ENCODE data around the gene TFPT. TPM values are rescaled to one million over a fixed set of nuclear protein-coding genes. Genes with fewer than 3 reads are reported as not detected.

Gene TFPT
- total RNA-seq, 2 experiments from 2014 or later: 27.1 to 31.6 TPM

GRCh38 chr19:54145541-54146158, 30.2 kb upstream of the TFPT start:
- intact Hi-C loops (cut with micrococcal nuclease): no loop called here
- DNase-seq: no peak
- H3K36me3 Mint-ChIP-seq: peaks cover 40% of the 10 kb centered on the region
- no peaks in the 10 kb centered on the region for H3K27me3 Mint-ChIP-seq
- no peak overlapping the region for H3K27ac Mint-ChIP-seq
- CTCF ChIA-PET: no interaction called here
- POLR2A ChIA-PET: no interaction called here
- peaks cover 15% of the 10 kb centered on the region for H3K4me1 Mint-ChIP-seq (ENCODE audit: low read depth)
- H3K4me3 Mint-ChIP-seq: no peak overlapping the region
- H3K9me3 Mint-ChIP-seq: no peaks in the 10 kb centered on the region

DNA sequence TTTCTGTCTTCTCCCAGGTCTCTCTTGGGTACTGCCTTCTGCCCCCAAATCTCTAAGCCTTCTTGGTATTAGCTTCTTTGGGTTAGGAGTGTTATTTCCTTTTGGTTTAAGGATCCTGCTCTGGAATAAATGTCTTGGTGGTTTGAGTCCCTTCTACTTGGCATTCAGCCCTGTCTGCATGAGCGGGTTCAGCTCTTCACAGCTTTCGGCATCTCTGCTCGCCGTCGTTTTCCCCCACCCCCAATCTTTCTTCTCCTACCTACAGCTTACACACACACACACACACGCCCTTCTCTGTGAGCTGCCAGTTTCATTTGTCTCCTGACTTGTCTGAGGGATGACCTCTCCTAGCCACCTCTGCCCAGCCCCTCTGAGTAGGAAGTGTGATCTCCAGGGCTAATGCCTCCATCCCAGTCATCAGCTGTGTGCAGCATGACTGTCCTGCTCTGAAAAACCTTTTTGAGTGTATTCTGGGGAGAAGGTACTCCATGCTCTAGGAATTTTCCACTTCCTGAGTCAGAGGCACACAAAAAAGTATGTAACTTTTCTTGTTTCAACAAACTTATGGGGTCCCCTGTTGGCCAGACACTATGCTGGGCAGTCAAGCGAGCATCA, 26.8 kb upstream of the TFPT start:
- no peak for DNase-seq
- H3K4me1 Mint-ChIP-seq (ENCODE audit: low read depth): peaks cover 37% of the 10 kb centered on the region
- intact Hi-C loops (cut with micrococcal nuclease): no loop called here
- no peaks in the 10 kb centered on the region for H3K9me3 Mint-ChIP-seq
- no peak overlapping the region for H3K4me3 Mint-ChIP-seq
- peaks cover 29% of the 10 kb centered on the region for H3K36me3 Mint-ChIP-seq
- ChIA-PET CTCF (interaction anchor here (1.0 kb wide), 1 partner anchor 17 kb away, joined by 3 read pairs; the partner anchor contains the start of gene LENG1), POLR2A (interaction anchor here (0.7 kb wide), 1 partner anchor 296 kb away, joined by 3 read pairs; no protein-coding TSS in a partner anchor)
- H3K27me3 Mint-ChIP-seq: no peaks in the 10 kb centered on the region
- H3K27ac Mint-ChIP-seq: peak overlapping the region; percentile 31

DNA sequence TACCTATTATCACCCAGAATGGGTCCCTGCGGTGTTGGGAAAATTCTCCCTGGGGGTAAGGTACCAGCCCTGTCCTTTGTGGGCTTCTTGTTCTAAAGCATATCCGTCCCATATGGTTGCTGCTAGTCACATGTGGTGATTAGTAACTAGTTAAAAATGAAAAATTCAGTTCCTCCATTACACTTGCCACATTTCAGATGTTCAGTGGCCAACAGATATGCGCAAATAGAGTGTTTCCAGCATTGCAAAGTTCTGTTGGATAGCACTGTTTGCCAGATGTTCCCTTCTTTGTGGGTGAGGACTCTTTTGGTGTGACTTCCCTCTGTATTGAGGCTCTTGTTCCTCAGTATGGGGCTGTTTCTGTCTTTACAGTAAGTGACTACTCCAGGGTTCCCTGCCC, 25.9 kb upstream of the TFPT start:
- H3K4me3 Mint-ChIP-seq: no peak overlapping the region
- CTCF ChIA-PET: interaction anchor here (1.0 kb wide), 1 partner anchor 18 kb away, joined by 3 read pairs; the partner anchor contains the start of gene LENG1
- H3K27me3 Mint-ChIP-seq: no peaks in the 10 kb centered on the region
- H3K9me3 Mint-ChIP-seq: no peaks in the 10 kb centered on the region
- H3K27ac Mint-ChIP-seq: no peak overlapping the region
- peaks cover 42% of the 10 kb centered on the region for H3K4me1 Mint-ChIP-seq (ENCODE audit: low read depth)
- no peak for DNase-seq
- POLR2A ChIA-PET: no interaction called here
- intact Hi-C loops (cut with micrococcal nuclease): no loop called here
- peaks cover 24% of the 10 kb centered on the region for H3K36me3 Mint-ChIP-seq

DNA sequence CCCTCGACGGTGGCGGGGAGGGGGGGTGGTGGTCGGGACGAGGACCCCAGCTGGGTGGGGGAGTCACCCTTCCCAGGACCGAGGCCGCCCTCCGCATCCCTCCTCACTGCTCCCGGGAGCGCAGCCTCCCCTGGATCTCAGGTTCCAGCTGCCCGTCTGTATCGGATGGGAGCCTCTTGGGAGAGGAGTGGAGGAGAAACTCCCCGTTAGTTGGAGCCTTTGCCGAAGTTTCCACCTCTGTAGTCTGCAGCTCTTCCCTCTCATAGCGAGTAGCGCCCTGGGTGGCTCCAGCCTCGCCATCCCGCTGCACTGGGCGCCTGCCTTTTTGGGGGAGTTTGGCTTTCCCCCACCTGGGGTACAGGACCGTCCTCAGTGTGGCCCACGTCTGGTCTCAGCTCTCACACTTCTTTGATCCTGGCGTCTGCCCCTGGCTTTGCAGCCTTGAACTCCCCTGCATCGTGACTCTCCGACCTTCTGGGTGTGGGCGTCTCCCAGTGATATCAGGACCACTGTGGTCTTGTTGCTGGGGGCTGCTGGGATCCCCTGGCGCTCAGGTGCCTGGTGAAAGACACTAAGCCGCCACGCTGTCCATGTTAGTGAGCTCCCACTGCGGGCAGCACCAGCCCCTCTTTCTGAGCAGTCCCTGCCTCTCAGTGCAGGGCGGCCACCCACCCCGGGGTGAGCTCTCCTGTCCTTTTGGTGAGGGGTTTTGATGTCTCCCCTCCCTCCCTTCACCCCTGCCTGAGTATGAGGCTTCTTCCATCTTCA, 23.2 kb upstream of the TFPT start:
- Mint-ChIP-seq H3K27me3 (no peaks in the 10 kb centered on the region), H3K9me3 (no peaks in the 10 kb centered on the region)
- intact Hi-C loops (cut with micrococcal nuclease): no loop called here

DNA sequence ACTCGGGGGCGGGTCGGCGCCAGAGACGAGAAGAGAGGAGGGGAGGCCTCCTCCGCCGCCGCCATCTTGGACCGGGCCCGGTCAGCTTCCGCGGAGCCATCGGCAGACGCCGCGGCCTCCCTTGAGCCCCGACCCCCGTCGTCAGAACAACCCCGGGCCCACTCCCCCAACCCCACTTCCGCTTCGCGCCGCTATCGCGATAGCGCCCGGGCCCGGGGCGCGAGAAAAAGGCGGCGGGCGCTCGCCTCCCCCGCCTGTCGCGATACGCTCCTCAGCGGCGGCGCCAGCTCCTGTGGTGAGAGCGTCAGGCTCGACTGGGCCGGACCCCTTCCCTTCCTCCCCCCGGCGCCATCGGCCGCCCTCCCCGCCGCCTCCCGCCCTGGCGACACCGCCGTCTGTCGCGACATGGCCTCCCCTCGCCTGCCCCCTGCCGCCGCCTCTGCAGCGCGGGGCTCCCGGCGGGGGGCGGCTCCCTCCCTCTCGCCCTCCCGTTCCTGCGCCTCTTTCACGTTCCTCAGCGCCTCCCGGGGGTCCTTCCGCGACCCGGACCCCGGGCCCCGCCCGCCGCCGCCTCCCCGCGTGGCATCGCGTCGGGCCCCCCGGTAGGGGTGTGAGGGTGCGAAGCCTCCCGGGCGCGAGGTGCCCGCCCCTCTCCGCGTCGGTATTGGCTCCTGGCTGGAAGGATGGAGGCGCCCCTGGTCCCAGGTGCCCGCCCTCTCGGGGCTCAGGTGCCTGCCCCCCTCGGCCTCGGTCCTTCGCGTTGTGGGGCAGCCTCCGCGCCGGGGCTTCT, 22.4 kb upstream of the TFPT start, which contains the start of gene CNOT3:
Gene CNOT3 (plus strand): TSS at position 64 of the 790 bp plus-strand sequence. CDS start 5,217 bp downstream, outside the sequence.
- ChIA-PET CTCF (interaction anchor here (0.6 to 1.6 kb wide), 6 partner anchors 20 to 128 kb away, joined by 3 to 9 read pairs (median 3); partner anchors contain the start of genes MBOAT7, PRPF31 and TFPT), POLR2A (interaction anchor here (0.9 to 3.0 kb wide), 9 partner anchors 17 to 271 kb away, joined by 3 to 17 read pairs (median 7); partner anchors contain the start of genes LENG1, MBOAT7, MYADM and PRPF31)
- H3K36me3 Mint-ChIP-seq: peaks cover 3% of the 10 kb centered on the region
- no peaks in the 10 kb centered on the region for H3K9me3 Mint-ChIP-seq
- peak; percentile 48 for DNase-seq
- H3K4me3 Mint-ChIP-seq: peak within 1 kb of the TSS; percentile 86
- intact Hi-C loops (cut with micrococcal nuclease): loop anchor here (1.0 kb wide), 6 partner anchors 21 to 269 kb away; partner anchors contain the start of genes LENG1, NDUFA3, PRPF31 and TFPT
- H3K27me3 Mint-ChIP-seq: no peaks in the 10 kb centered on the region
- peak within 1 kb of the TSS; percentile 87 for H3K27ac Mint-ChIP-seq
- peaks cover 52% of the 10 kb centered on the region for H3K4me1 Mint-ChIP-seq (ENCODE audit: low read depth)

More for the DNA sequence above, 23.2 kb upstream of the TFPT start:
- Mint-ChIP-seq H3K4me3 (peak overlapping the region; percentile 86), H3K27ac (peak overlapping the region; percentile 87), H3K4me1 (ENCODE audit: low read depth) (peaks cover 52% of the 10 kb centered on the region), H3K36me3 (peaks cover 9% of the 10 kb centered on the region)
- POLR2A ChIA-PET: interaction anchor here (0.6 to 3.0 kb wide), 3 partner anchors 22 to 69 kb away, joined by 3 to 11 read pairs (median 4); partner anchors contain the start of genes PRPF31 and TFPT
- DNase-seq: peak; percentile 54
- CTCF ChIA-PET: interaction anchor here (0.8 to 1.1 kb wide), 2 partner anchors 20 to 22 kb away, joined by 3 read pairs; partner anchors contain the start of gene LENG1

DNA sequence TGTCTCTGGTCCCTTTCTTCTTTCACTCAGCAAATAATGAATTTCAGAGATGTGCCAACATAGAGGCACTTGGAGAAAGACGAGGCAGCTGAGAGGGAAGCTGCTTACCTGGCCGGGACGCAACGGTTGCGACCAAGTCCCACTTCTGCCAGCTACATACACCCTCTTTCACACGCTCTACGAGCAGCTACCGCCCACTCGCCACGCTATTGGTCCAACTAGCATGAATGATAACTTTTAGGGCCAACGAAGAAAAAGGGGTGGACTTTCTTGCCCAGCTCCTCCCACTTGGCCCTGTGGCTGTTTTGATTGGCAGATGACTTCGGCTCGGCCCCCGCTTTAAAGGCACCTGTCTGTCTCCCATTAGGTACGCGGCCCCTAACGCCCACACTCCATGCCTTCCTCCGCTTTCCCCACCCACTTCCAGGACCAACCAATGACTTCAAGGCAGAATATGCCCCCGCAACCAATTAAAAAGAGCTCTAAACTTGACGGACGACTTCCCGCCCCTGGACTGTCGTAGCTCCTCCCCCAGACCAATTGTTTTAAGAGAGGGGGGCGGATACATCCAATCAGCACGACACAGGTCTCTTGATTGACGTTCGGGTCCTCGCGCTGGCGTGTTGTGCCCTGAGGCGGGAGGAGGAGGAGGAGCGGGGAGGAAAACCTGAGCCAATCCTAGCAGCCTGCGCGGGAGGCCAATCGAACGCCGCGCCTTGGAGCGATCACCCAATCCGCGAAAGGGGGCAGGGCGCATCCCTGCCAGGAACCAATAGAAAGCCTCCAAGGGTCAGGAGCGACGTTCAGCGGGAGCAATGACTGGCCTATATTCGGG, 21.6 kb upstream of the TFPT start:
- Mint-ChIP-seq H3K36me3 (peaks cover 3% of the 10 kb centered on the region), H3K4me3 (peak overlapping the region; percentile 86), H3K4me1 (ENCODE audit: low read depth) (peaks cover 50% of the 10 kb centered on the region), H3K27ac (peak overlapping the region; percentile 76), H3K9me3 (no peaks in the 10 kb centered on the region), H3K27me3 (no peaks in the 10 kb centered on the region)
- DNase-seq: peak; percentile 100
- CTCF ChIA-PET: interaction anchor here (0.6 to 1.6 kb wide), 6 partner anchors 19 to 129 kb away, joined by 3 to 9 read pairs (median 4); partner anchors contain the start of genes LENG1, MBOAT7, PRPF31 and TFPT
- POLR2A ChIA-PET: interaction anchor here (0.8 to 3.0 kb wide), 13 partner anchors 18 to 326 kb away, joined by 3 to 17 read pairs (median 5); partner anchors contain the start of genes LENG1, LENG9, MBOAT7 and MYADM
- intact Hi-C loops (cut with micrococcal nuclease): loop anchor here (1.0 kb wide), 6 partner anchors 22 to 268 kb away; partner anchors contain the start of genes LENG1, NDUFA3, PRPF31 and TFPT

GRCh38 chr19:54136086-54136863, 20.8 kb upstream of the TFPT start:
- no peak for DNase-seq
- Mint-ChIP-seq H3K9me3 (no peaks in the 10 kb centered on the region), H3K4me1 (ENCODE audit: low read depth) (peaks cover 42% of the 10 kb centered on the region), H3K27ac (peak overlapping the region; percentile 76), H3K4me3 (peak overlapping the region; percentile 86), H3K27me3 (no peaks in the 10 kb centered on the region), H3K36me3 (peaks cover 8% of the 10 kb centered on the region)
- CTCF ChIA-PET: interaction anchor here (1.1 to 1.6 kb wide), 3 partner anchors 24 to 53 kb away, joined by 3 to 9 read pairs (median 9); partner anchors contain the start of genes LENG1 and MBOAT7
- intact Hi-C loops (cut with micrococcal nuclease): no loop called here
- POLR2A ChIA-PET: interaction anchor here (0.8 to 3.0 kb wide), 12 partner anchors 19 to 327 kb away, joined by 3 to 17 read pairs (median 6); partner anchors contain the start of genes LENG1, LENG9, MBOAT7 and MYADM

- no peaks in the 10 kb centered on the region for H3K9me3 Mint-ChIP-seq
- intact Hi-C loops (cut with micrococcal nuclease): no loop called here
- DNase-seq: no peak
- ChIA-PET POLR2A (no interaction called here), CTCF (no interaction called here)
- H3K27ac Mint-ChIP-seq: peak overlapping the region; percentile 9
- no peaks in the 10 kb centered on the region for H3K27me3 Mint-ChIP-seq
- H3K4me3 Mint-ChIP-seq: no peak overlapping the region
- H3K4me1 Mint-ChIP-seq (ENCODE audit: low read depth): peaks cover 21% of the 10 kb centered on the region
- peaks cover 11% of the 10 kb centered on the region for H3K36me3 Mint-ChIP-seq
Measured at GRCh38 chr19:54133957-54134590, 18.6 kb upstream of the TFPT start.

- Mint-ChIP-seq H3K4me1 (ENCODE audit: low read depth) (peaks cover 15% of the 10 kb centered on the region), H3K9me3 (no peaks in the 10 kb centered on the region), H3K36me3 (peaks cover 11% of the 10 kb centered on the region), H3K27ac (no peak overlapping the region), H3K4me3 (no peak overlapping the region), H3K27me3 (no peaks in the 10 kb centered on the region)
- intact Hi-C loops (cut with micrococcal nuclease): no loop called here
- ChIA-PET CTCF (no interaction called here), POLR2A (no interaction called here)
- DNase-seq: no peak
Measured at GRCh38 chr19:54133312-54133956, 18.0 kb upstream of the TFPT start.
